Occipital lobe (tissue), 2 donors: ENCODE measurements around the gene ARID2. TPM values are rescaled to one million over a fixed set of nuclear protein-coding genes. Genes with fewer than 3 reads are reported as not detected.

Experiments
- DNase-seq: peaks from one replicate; lab custom pipeline; 2025; lab: John Stamatoyannopoulos, UW
- total RNA-seq: library from RNA; depleted of rRNA; stranded (reverse); fragments of >200 nt; gene quantifications from one replicate; pipeline ENCODE4 v1.2.3, GENCODE V29; 2014

The ARID2 gene
- total RNA-seq, 1 donor from 2014 or later, result 46.5 TPM

- DNase-seq, result no peak
These were observed 30.8 kb downstream of the ARID2 start for GRCh38 chr12:45760333-45760732.

GRCh38 chr12:45762185-45763110 lies 32.9 kb downstream of the ARID2 start:
- no peak for DNase-seq

- DNase-seq, result no peak
These were observed 33.9 kb downstream of the ARID2 start for GRCh38 chr12:45763381-45763780.

- DNase-seq, result no peak
These were observed 38.7 kb downstream of the ARID2 start for GRCh38 chr12:45768194-45768593.

GRCh38 chr12:45773747-45774146 lies 44.2 kb downstream of the ARID2 start:
- no peak for DNase-seq

- no peak for DNase-seq
These were observed 45.1 kb downstream of the ARID2 start for GRCh38 chr12:45774508-45775162.

GRCh38 chr12:45775465-45775864 lies 46.0 kb downstream of the ARID2 start:
- no peak for DNase-seq

- DNase-seq, result no peak
These were observed 46.5 kb downstream of the ARID2 start for GRCh38 chr12:45775964-45776363.

GRCh38 chr12:45779936-45780335 lies 50.4 kb downstream of the ARID2 start:
- no peak for DNase-seq

- no peak for DNase-seq
These were observed 51.6 kb downstream of the ARID2 start for GRCh38 chr12:45781080-45781479.

- DNase-seq, result no peak
These were observed 55.8 kb downstream of the ARID2 start for GRCh38 chr12:45785315-45785714.

- no peak for DNase-seq
These were observed 59.5 kb downstream of the ARID2 start for GRCh38 chr12:45789025-45789424.

GRCh38 chr12:45794422-45794821 lies 64.9 kb downstream of the ARID2 start:
- DNase-seq, result no peak

GRCh38 chr12:45801625-45802024 lies 72.1 kb downstream of the ARID2 start:
- no peak for DNase-seq

GRCh38 chr12:45803111-45803510 lies 73.6 kb downstream of the ARID2 start:
- DNase-seq, result no peak

GRCh38 chr12:45816652-45817051 lies 87.1 kb downstream of the ARID2 start:
- DNase-seq, result no peak

GRCh38 chr12:45827974-45828373 lies 98.5 kb downstream of the ARID2 start:
- no peak for DNase-seq

- no peak for DNase-seq
These were observed 98.9 kb downstream of the ARID2 start for GRCh38 chr12:45828402-45828801.

- no peak for DNase-seq
These were observed 102.1 kb downstream of the ARID2 start for GRCh38 chr12:45831590-45831989.

GRCh38 chr12:45833401-45833800 lies 103.9 kb downstream of the ARID2 start:
- no peak for DNase-seq

GRCh38 chr12:45834809-45835208 lies 105.3 kb downstream of the ARID2 start:
- no peak for DNase-seq

GRCh38 chr12:45839917-45840316 lies 110.4 kb downstream of the ARID2 start:
- DNase-seq, result no peak

GRCh38 chr12:45849289-45849688 lies 119.8 kb downstream of the ARID2 start:
- DNase-seq, result no peak
